Measurements from ENCODE around the gene ARPP19.
"Not testable (repeated sequence)": the region's sequence is repeated elsewhere in the genome, so short reads cannot be mapped to it uniquely, and the experiment has no call there.

The ARPP19 gene

GRCh38 chr15:52514482-52514881 lies 54.3 kb downstream of the ARPP19 start:
- no peak for DNase-seq (ENCODE audit: low read depth in 2 of 2)

- not testable (repeated sequence) for DNase-seq (ENCODE audit: low read depth in 2 of 2)
These were observed 56.0 kb downstream of the ARPP19 start for GRCh38 chr15:52512869-52513268.

GRCh38 chr15:52511084-52511483 lies 57.7 kb downstream of the ARPP19 start:
- no peak for DNase-seq (ENCODE audit: low read depth in 2 of 2)

- no peak for DNase-seq (ENCODE audit: low read depth in 2 of 2)
These were observed 59.2 kb downstream of the ARPP19 start for GRCh38 chr15:52509500-52510245.

GRCh38 chr15:52506549-52506948 lies 62.3 kb downstream of the ARPP19 start:
- DNase-seq (ENCODE audit: low read depth in 2 of 2) = no peak

- DNase-seq (ENCODE audit: low read depth in 2 of 2) = no peak
These were observed 63.7 kb downstream of the ARPP19 start for GRCh38 chr15:52505151-52505550.

- no peak for DNase-seq (ENCODE audit: low read depth in 2 of 2)
These were observed 64.9 kb downstream of the ARPP19 start for GRCh38 chr15:52503788-52504496.

- DNase-seq (ENCODE audit: low read depth in 2 of 2) = no peak
These were observed 66.2 kb downstream of the ARPP19 start for GRCh38 chr15:52502608-52503007.

GRCh38 chr15:52499506-52499905 lies 69.3 kb downstream of the ARPP19 start:
- no peak for DNase-seq (ENCODE audit: low read depth in 2 of 2)

- no peak for DNase-seq (ENCODE audit: low read depth in 2 of 2)
These were observed 70.1 kb downstream of the ARPP19 start for GRCh38 chr15:52498706-52499105.
